Activated CD8-positive, alpha-beta T cell treated with anti-CD3 and anti-CD28 coated beads, Interleukin-2, amount 10 ng/mL, durations not matched to agents 7 days and 5 days (primary cell): Measurements from ENCODE around the gene SV2B. TPM values are rescaled to one million over a fixed set of nuclear protein-coding genes. Genes with fewer than 3 reads are reported as not detected.

ENCODE experiments used
- ATAC-seq: fragments of 150-1000 bp; cut with Tn5 transposase; one replicate; pipeline ENCODE4 v1.10.0; 2021; ENCODE audit warnings: moderate library complexity
- CTCF ChIA-PET: fragments of 350-600 bp; sonication (Branson Sonifier 250); formaldehyde crosslinking; loops from one replicate; lab custom pipeline; 2021; ENCODE audit warnings: antibody characterized with exemption; lab: Charles Lee
- POLR2A ChIA-PET: fragments of 350-600 bp; sonication (Branson Sonifier 250); formaldehyde crosslinking; loops from one replicate; lab custom pipeline; 2021; ENCODE audit warnings: antibody characterized with exemption; lab: Charles Lee
- DNase-seq: peaks from one replicate; pipeline ENCODE4 v3.0.0-alpha.2; 2020
- H3K27ac Mint-ChIP-seq: one replicate; pipeline ENCODE4 v1.8.0; 2021; ENCODE audit warnings: mild to moderate bottlenecking, mixed read lengths
- H3K27me3 Mint-ChIP-seq: one replicate; pipeline ENCODE4 v1.8.0; 2021; ENCODE audit warnings: low read depth, mixed read lengths
- H3K36me3 Mint-ChIP-seq: one replicate; pipeline ENCODE4 v1.8.0; 2021; ENCODE audit warnings: low read depth, mixed read lengths
- H3K4me1 Mint-ChIP-seq: one replicate; pipeline ENCODE4 v1.8.0; 2021; ENCODE audit warnings: low read depth, mixed read lengths
- H3K4me3 Mint-ChIP-seq: one replicate; pipeline ENCODE4 v1.8.0; 2021; ENCODE audit warnings: mild to moderate bottlenecking, mixed read lengths
- H3K9me3 Mint-ChIP-seq: one replicate; pipeline ENCODE4 v1.8.0; 2022; ENCODE audit warnings: mixed read lengths; ENCODE audit not compliant: insufficient read depth
- total RNA-seq, 2 experiments: library from RNA; stranded (reverse); gene quantifications; one replicate each; pipeline ENCODE4 v1.2.3, GENCODE V29; 2021

SV2B gene
- total RNA-seq, 2 experiments from 2014 or later: not detected

GRCh38 chr15:91246998-91247397 lies 146.9 kb downstream of the SV2B start:
- no peak for ATAC-seq
- CTCF ChIA-PET: interaction anchor here (0.7 to 2.5 kb wide), 11 partner anchors 9 to 194 kb away, joined by 3 to 9 read pairs (median 6); no protein-coding TSS in a partner anchor
- Mint-ChIP-seq H3K36me3 (no peaks in the 10 kb centered on the region), H3K27ac (no peak overlapping the region), H3K4me3 (no peak overlapping the region), H3K27me3 (peaks cover 24% of the 10 kb centered on the region), H3K9me3 (no peaks in the 10 kb centered on the region), H3K4me1 (no peaks in the 10 kb centered on the region)
- POLR2A ChIA-PET: no interaction called here
- no peak for DNase-seq

GRCh38 chr15:91249591-91249990 lies 149.5 kb downstream of the SV2B start:
- no peak for ATAC-seq
- ChIA-PET CTCF (interaction anchor here (1.3 kb wide), 1 partner anchor 9 kb away, joined by 3 read pairs; no protein-coding TSS in a partner anchor), POLR2A (no interaction called here)
- Mint-ChIP-seq H3K4me3 (no peak overlapping the region), H3K9me3 (no peaks in the 10 kb centered on the region), H3K27me3 (peaks cover 31% of the 10 kb centered on the region), H3K27ac (no peak overlapping the region), H3K36me3 (no peaks in the 10 kb centered on the region), H3K4me1 (peaks cover 6% of the 10 kb centered on the region)
- DNase-seq: no peak

- ChIA-PET POLR2A (no interaction called here), CTCF (interaction anchor here (1.2 kb wide), 1 partner anchor 19 kb away, joined by 4 read pairs; no protein-coding TSS in a partner anchor)
- peaks cover 33% of the 10 kb centered on the region for H3K27me3 Mint-ChIP-seq
- no peaks in the 10 kb centered on the region for H3K36me3 Mint-ChIP-seq
- H3K4me1 Mint-ChIP-seq: peaks cover 6% of the 10 kb centered on the region
- H3K27ac Mint-ChIP-seq: no peak overlapping the region
- no peak for DNase-seq
- no peaks in the 10 kb centered on the region for H3K9me3 Mint-ChIP-seq
- H3K4me3 Mint-ChIP-seq: no peak overlapping the region
- ATAC-seq: no peak
These were observed 152.3 kb downstream of the SV2B start for GRCh38 chr15:91252322-91252721.

GRCh38 chr15:91252756-91253155 lies 152.7 kb downstream of the SV2B start:
- ATAC-seq (no peak), DNase-seq (no peak)
- H3K4me3 Mint-ChIP-seq: no peak overlapping the region
- no peaks in the 10 kb centered on the region for H3K9me3 Mint-ChIP-seq
- peaks cover 33% of the 10 kb centered on the region for H3K27me3 Mint-ChIP-seq
- no peaks in the 10 kb centered on the region for H3K36me3 Mint-ChIP-seq
- ChIA-PET CTCF (interaction anchor here (1.3 to 1.6 kb wide), 3 partner anchors 19 to 197 kb away, joined by 3 to 6 read pairs (median 5); no protein-coding TSS in a partner anchor), POLR2A (no interaction called here)
- no peak overlapping the region for H3K27ac Mint-ChIP-seq
- H3K4me1 Mint-ChIP-seq: peaks cover 6% of the 10 kb centered on the region

- DNase-seq: no peak
- H3K36me3 Mint-ChIP-seq: no peaks in the 10 kb centered on the region
- no peak for ATAC-seq
- H3K27ac Mint-ChIP-seq: no peak overlapping the region
- no peaks in the 10 kb centered on the region for H3K9me3 Mint-ChIP-seq
- ChIA-PET CTCF (interaction anchor here (1.3 to 1.6 kb wide), 3 partner anchors 18 to 198 kb away, joined by 3 to 6 read pairs (median 5); no protein-coding TSS in a partner anchor), POLR2A (no interaction called here)
- H3K27me3 Mint-ChIP-seq: peaks cover 33% of the 10 kb centered on the region
- no peak overlapping the region for H3K4me3 Mint-ChIP-seq
- peaks cover 10% of the 10 kb centered on the region for H3K4me1 Mint-ChIP-seq
These were observed 153.5 kb downstream of the SV2B start for GRCh38 chr15:91253605-91254004.

GRCh38 chr15:91254766-91255165 lies 154.7 kb downstream of the SV2B start:
- POLR2A ChIA-PET: no interaction called here
- DNase-seq (no peak), ATAC-seq (no peak)
- no peak overlapping the region for H3K27ac Mint-ChIP-seq
- H3K9me3 Mint-ChIP-seq: no peaks in the 10 kb centered on the region
- peaks cover 23% of the 10 kb centered on the region for H3K27me3 Mint-ChIP-seq
- peaks cover 10% of the 10 kb centered on the region for H3K4me1 Mint-ChIP-seq
- no peak overlapping the region for H3K4me3 Mint-ChIP-seq
- CTCF ChIA-PET: interaction anchor here (5.0 kb wide), 1 partner anchor 18 kb away, joined by 45 read pairs; no protein-coding TSS in a partner anchor
- H3K36me3 Mint-ChIP-seq: no peaks in the 10 kb centered on the region

GRCh38 chr15:91255670-91256192 lies 155.7 kb downstream of the SV2B start:
- H3K27ac Mint-ChIP-seq: no peak overlapping the region
- peaks cover 20% of the 10 kb centered on the region for H3K27me3 Mint-ChIP-seq
- DNase-seq: no peak
- ChIA-PET POLR2A (no interaction called here), CTCF (interaction anchor here (2.3 to 5.0 kb wide), 2 partner anchors 8 to 17 kb away, joined by 9 to 45 read pairs; no protein-coding TSS in a partner anchor)
- H3K9me3 Mint-ChIP-seq: no peaks in the 10 kb centered on the region
- peaks cover 10% of the 10 kb centered on the region for H3K4me1 Mint-ChIP-seq
- ATAC-seq: no peak
- no peak overlapping the region for H3K4me3 Mint-ChIP-seq
- H3K36me3 Mint-ChIP-seq: no peaks in the 10 kb centered on the region

GRCh38 chr15:91257746-91258414 lies 157.8 kb downstream of the SV2B start:
- ChIA-PET CTCF (interaction anchor here (0.9 to 5.0 kb wide), 7 partner anchors 9 to 202 kb away, joined by 3 to 45 read pairs (median 3); no protein-coding TSS in a partner anchor), POLR2A (no interaction called here)
- H3K27me3 Mint-ChIP-seq: peaks cover 15% of the 10 kb centered on the region
- DNase-seq: no peak
- H3K36me3 Mint-ChIP-seq: no peaks in the 10 kb centered on the region
- H3K27ac Mint-ChIP-seq: no peak overlapping the region
- H3K9me3 Mint-ChIP-seq: no peaks in the 10 kb centered on the region
- H3K4me1 Mint-ChIP-seq: peaks cover 10% of the 10 kb centered on the region
- no peak overlapping the region for H3K4me3 Mint-ChIP-seq
- no peak for ATAC-seq

GRCh38 chr15:91258415-91258759 lies 158.3 kb downstream of the SV2B start:
- Mint-ChIP-seq H3K27me3 (peaks cover 15% of the 10 kb centered on the region), H3K36me3 (no peaks in the 10 kb centered on the region), H3K4me1 (peaks cover 10% of the 10 kb centered on the region), H3K4me3 (no peak overlapping the region), H3K27ac (no peak overlapping the region), H3K9me3 (no peaks in the 10 kb centered on the region)
- ChIA-PET CTCF (interaction anchor here (0.6 to 5.0 kb wide), 9 partner anchors 9 to 203 kb away, joined by 3 to 45 read pairs (median 3); no protein-coding TSS in a partner anchor), POLR2A (no interaction called here)
- DNase-seq (peak; percentile 42), ATAC-seq (peak; percentile 61)

- peaks cover 9% of the 10 kb centered on the region for H3K27me3 Mint-ChIP-seq
- H3K4me3 Mint-ChIP-seq: no peak overlapping the region
- no peak overlapping the region for H3K27ac Mint-ChIP-seq
- peaks cover 4% of the 10 kb centered on the region for H3K4me1 Mint-ChIP-seq
- ChIA-PET CTCF (interaction anchor here (0.6 to 5.0 kb wide), 7 partner anchors 10 to 204 kb away, joined by 3 to 45 read pairs (median 3); no protein-coding TSS in a partner anchor), POLR2A (no interaction called here)
- H3K9me3 Mint-ChIP-seq: no peaks in the 10 kb centered on the region
- no peak for DNase-seq
- no peak for ATAC-seq
- H3K36me3 Mint-ChIP-seq: no peaks in the 10 kb centered on the region
These were observed 159.0 kb downstream of the SV2B start for GRCh38 chr15:91259077-91259476.

- ChIA-PET POLR2A (no interaction called here), CTCF (interaction anchor here (1.1 to 1.2 kb wide), 2 partner anchors 9 to 11 kb away, joined by 3 read pairs; no protein-coding TSS in a partner anchor)
- Mint-ChIP-seq H3K36me3 (no peaks in the 10 kb centered on the region), H3K27ac (no peak overlapping the region), H3K4me1 (peaks cover 4% of the 10 kb centered on the region), H3K9me3 (no peaks in the 10 kb centered on the region), H3K27me3 (peaks cover 8% of the 10 kb centered on the region), H3K4me3 (no peak overlapping the region)
- no peak for DNase-seq
- ATAC-seq: no peak
These were observed 161.3 kb downstream of the SV2B start for GRCh38 chr15:91261345-91261744.
